Coronary artery (tissue), 2 donors: Measurements from ENCODE around the gene PPP2R3C.
A peak's percentile ranks its signal among the peaks of the same experiment; 100 is the strongest.

Source experiments
- DNase-seq: peaks from one replicate; pipeline ENCODE4 v3.0.0-alpha.2; 2017; ENCODE audit warnings: low spot score
- H3K27ac ChIP-seq, 2 donors: fragments of 200-600 bp; sonication (generic); one replicate each; pipeline ENCODE4 v1.5.1; 2016 to 2019
- H3K4me3 ChIP-seq: fragments of 200-600 bp; sonication (generic); 2 replicates; pipeline ENCODE4 v1.5.1; 2016; ENCODE audit warnings: mild to moderate bottlenecking, moderate library complexity
- CTCF ChIP-seq: fragments of 200-600 bp; sonication (generic); IDR thresholded peaks from one replicate; pipeline ENCODE4 v1.5.1; 2019; ENCODE audit warnings: antibody characterized with exemption

Gene PPP2R3C

GRCh38 chr14:35052637-35053036 lies 69.2 kb downstream of the PPP2R3C start:
- Histone ChIP-seq H3K27ac (no peak overlapping the region), H3K4me3 (no peak overlapping the region)
- TF ChIP-seq CTCF = no peak
- DNase-seq = no peak

GRCh38 chr14:35051796-35052195 lies 70.0 kb downstream of the PPP2R3C start:
- Histone ChIP-seq H3K27ac (no peak overlapping the region), H3K4me3 (no peak overlapping the region)
- no peak for TF ChIP-seq CTCF
- DNase-seq = no peak

GRCh38 chr14:35050652-35051051 lies 71.1 kb downstream of the PPP2R3C start:
- Histone ChIP-seq H3K4me3 (no peak overlapping the region), H3K27ac (peak overlapping the region; percentile 46 to 62)
- TF ChIP-seq CTCF = no peak
- no peak for DNase-seq

GRCh38 chr14:35047976-35048513 lies 73.7 kb downstream of the PPP2R3C start:
- TF ChIP-seq CTCF = no peak
- DNase-seq = no peak
- H3K27ac ChIP-seq = no peak overlapping the region
- no peak overlapping the region for H3K4me3 ChIP-seq

DNA sequence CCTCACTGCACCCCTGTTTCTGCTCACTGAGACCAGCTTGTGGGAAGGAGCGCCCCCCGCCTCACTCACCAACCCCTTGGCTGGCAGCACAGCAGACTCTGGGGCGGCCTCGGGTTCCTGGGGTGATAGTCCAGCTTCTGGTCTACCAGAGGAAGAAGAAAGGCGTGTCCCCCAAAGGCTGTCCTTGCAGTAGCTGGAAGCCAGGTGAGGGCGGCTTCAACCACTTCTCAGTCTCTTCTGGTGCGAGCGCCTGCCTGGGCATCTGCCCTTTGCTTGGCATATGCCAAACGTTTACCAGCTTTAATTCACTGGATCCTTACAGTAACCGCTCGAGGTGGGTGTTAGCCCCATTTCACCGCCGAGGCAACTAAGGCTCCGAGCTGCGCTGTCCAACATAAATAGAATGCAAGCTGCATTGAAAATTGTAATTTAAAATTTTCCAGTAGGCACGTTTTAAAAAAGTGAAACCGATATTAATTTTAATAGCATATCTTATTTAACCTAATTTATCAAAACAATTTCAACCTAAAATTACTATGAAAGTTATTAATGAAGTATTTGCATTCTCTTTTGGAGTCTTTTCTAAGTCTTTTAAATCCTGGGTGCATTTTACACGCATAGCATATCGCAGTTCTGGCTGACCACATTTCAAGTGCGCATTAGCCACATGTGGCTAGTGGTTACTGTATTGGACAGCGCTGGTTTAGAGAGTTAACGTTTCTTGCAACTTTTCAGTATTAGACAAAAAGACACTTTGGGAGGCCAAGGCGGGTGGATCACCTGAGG lies 74.8 kb downstream of the PPP2R3C start:
- H3K27ac ChIP-seq = peak overlapping the region; percentile 98

DNA sequence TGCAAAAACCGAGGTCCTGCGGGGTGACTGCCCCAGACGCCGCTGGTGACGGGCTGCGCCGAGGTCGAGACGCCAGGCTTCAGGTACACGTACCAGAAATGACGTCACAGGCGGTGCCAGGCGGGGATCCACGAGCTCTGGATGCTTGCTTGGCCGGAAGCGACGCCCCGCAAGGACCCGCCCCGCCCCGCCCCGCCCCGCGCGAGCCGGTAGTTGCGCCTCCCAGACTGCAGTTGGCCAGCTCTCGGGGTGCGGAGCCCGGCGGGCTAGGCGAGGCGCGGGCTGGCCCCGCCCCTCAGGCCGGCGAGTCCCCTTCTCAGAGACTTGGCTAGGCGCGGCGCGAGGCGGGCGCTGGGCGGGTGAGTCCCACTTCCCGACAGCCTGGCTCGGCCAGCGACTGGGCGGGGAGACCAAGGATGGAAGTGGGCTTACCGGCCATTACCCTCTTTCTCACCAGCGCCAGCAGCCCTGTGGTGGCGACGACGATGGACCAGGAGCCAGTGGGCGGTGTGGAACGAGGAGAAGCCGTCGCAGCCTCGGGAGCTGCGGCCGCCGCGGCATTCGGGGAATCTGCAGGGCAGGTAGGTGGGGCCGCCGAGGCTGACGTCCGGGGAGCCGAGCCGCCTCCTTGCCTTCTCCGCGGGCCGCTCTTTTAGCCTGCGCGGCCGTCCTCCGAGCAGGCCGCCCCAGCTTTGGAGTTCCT lies 75.6 kb downstream of the PPP2R3C start, which contains the start of gene FAM177A1:
TSS of gene FAM177A1 (plus strand) at position 225 of the 703 bp plus-strand sequence. CDS start at position 417, 192 bp downstream.
- no peak for TF ChIP-seq CTCF
- Histone ChIP-seq H3K27ac (peak within 1 kb of the TSS; percentile 98), H3K4me3 (peak within 1 kb of the TSS; percentile 79)
- DNase-seq = peak; percentile 100

More for the DNA sequence above, 74.8 kb downstream of the PPP2R3C start:
- no peak for TF ChIP-seq CTCF
- peak; percentile 87 for DNase-seq
- H3K4me3 ChIP-seq = peak overlapping the region; percentile 79
